K562 (cell line): ENCODE results near the gene PHOSPHO1. TPM values are rescaled to one million over a fixed set of nuclear protein-coding genes. Genes with fewer than 3 reads are reported as not detected.

Source experiments
- BRCA1 ChIP-seq, 2 experiments: fragments of 450-650 bp in 1 of 2; sonication (generic) in 1 of 2; formaldehyde crosslinking in 1 of 2; IDR thresholded peaks; 2 replicates each; pipeline versions ENCODE4 v1.5.0 to v1.6.1; 2017 to 2020; ENCODE audit warnings: mild to moderate bottlenecking in 1 of 2, missing genetic modification reagents in 1 of 2
- E2F8 ChIP-seq: fragments of 450-650 bp; IDR thresholded peaks from 2 replicates; pipeline ENCODE4 v1.7.1; 2018; ENCODE audit warnings: mild to moderate bottlenecking, low read depth; ENCODE audit not compliant: partially characterized antibody
- ELK3 ChIP-seq: fragments of 450-650 bp; formaldehyde crosslinking; IDR thresholded peaks from 2 replicates; pipeline ENCODE4 v1.4.0; 2020; ENCODE audit warnings: mild to moderate bottlenecking
- FOXJ2 ChIP-seq: fragments of 200-800 bp; sonication (Bioruptor generic); IDR thresholded peaks from 2 replicates; pipeline ENCODE4 v1.6.1; 2016; ENCODE audit warnings: missing genetic modification characterization, missing compliant biosample characterization
- RBM17 ChIP-seq: fragments of 200-400 bp; formaldehyde crosslinking; IDR thresholded peaks from 2 replicates; pipeline ENCODE4 v1.6.1; 2017; ENCODE audit warnings: low read depth, mild to moderate bottlenecking, low read length, borderline replicate concordance
- SMARCE1 ChIP-seq: fragments of 450-650 bp; IDR thresholded peaks from 2 replicates; pipeline ENCODE4 v1.7.1; 2016; ENCODE audit warnings: mild to moderate bottlenecking
- SREBF2 ChIP-seq: sonication (generic); formaldehyde crosslinking; IDR thresholded peaks from 2 replicates; pipeline ENCODE4 v1.4.0; 2020; ENCODE audit warnings: mild to moderate bottlenecking, missing genetic modification reagents
- TAF15 ChIP-seq: fragments of 200-400 bp; formaldehyde crosslinking; IDR thresholded peaks from 2 replicates; pipeline ENCODE4 v1.6.1; 2017; ENCODE audit warnings: mild to moderate bottlenecking, low read depth, low read length, moderate library complexity
- ZBTB8A ChIP-seq: fragments of 450-650 bp; IDR thresholded peaks from 2 replicates; pipeline ENCODE4 v1.6.1; 2018; ENCODE audit warnings: mild to moderate bottlenecking, moderate library complexity; ENCODE audit not compliant: partially characterized antibody
- ZNF280A ChIP-seq: fragments of 450-650 bp; IDR thresholded peaks from 2 replicates; pipeline ENCODE4 v1.6.1; 2018; ENCODE audit warnings: mild to moderate bottlenecking, low read depth; ENCODE audit not compliant: partially characterized antibody
- ZNF347 ChIP-seq: fragments of 450-650 bp; formaldehyde crosslinking; IDR thresholded peaks from 2 replicates; pipeline ENCODE4 v1.4.0; 2020; ENCODE audit warnings: low read depth, mild to moderate bottlenecking, moderate library complexity
- ZNF354B ChIP-seq: fragments of 250-450 bp; sonication (Bioruptor Pico); IDR thresholded peaks from 2 replicates; pipeline ENCODE4 v1.4.0; 2020
- ZNF584 ChIP-seq: fragments of 200-800 bp; sonication (Bioruptor generic); IDR thresholded peaks from 2 replicates; pipeline ENCODE4 v1.6.1; 2016; ENCODE audit warnings: low read depth, mild to moderate bottlenecking, missing genetic modification characterization, missing compliant biosample characterization
- ZNF707 ChIP-seq: fragments of 250-450 bp; sonication (Bioruptor Pico); conservative IDR thresholded peaks from 2 replicates; pipeline ENCODE4 v1.8.0; 2022; ENCODE audit warnings: inconsistent platforms, mild to moderate bottlenecking, moderate library complexity
- polyA plus RNA-seq, 8 experiments: library from polyadenylated mRNA; depleted of rRNA in 4 of 8; stranded (reverse) in 5 of 8; unstranded in 3 of 8; fragments of >200 nt; fragmentation: Nextera tagmentation in 2 of 8; fragmentation: Illumina TruSeq in 1 of 8; extraction: Ambion mirVana in 2 of 8; extraction: Trizol in 1 of 8; gene quantifications; 2 replicates each; pipeline versions ENCODE4 v1.2.1 to v1.2.3, GENCODE V29; 2011 to 2014; ENCODE audit warnings: inconsistent platforms in 1 of 8, missing spikeins in 1 of 8
- total RNA-seq, 7 experiments: library from RNA; depleted of rRNA in 6 of 7; stranded (reverse); fragments of >200 nt in 6 of 7; fragmentation: Illumina TruSeq in 2 of 7; extraction: Trizol in 2 of 7; gene quantifications; 2 replicates each; pipeline versions ENCODE4 v1.2.1 to v1.2.3, GENCODE V29; 2011 to 2021; ENCODE audit warnings: low replicate concordance in 1 of 7
- TF ChIP-seq, protein P1 (sequence below), 2 experiments: fragments of 200-800 bp in 1 of 2; sonication (Bioruptor generic) in 1 of 2; sonication (generic) in 1 of 2; formaldehyde crosslinking in 1 of 2; IDR thresholded peaks in 1 of 2; conservative IDR thresholded peaks in 1 of 2; 2 replicates each; pipeline versions ENCODE4 v1.5.0 to v1.6.1; 2016 to 2020; ENCODE audit warnings: missing compliant biosample characterization in 1 of 2, missing genetic modification characterization in 1 of 2, missing genetic modification reagents in 1 of 2
- TF ChIP-seq, protein P2 (sequence below): fragments of 450-650 bp; IDR thresholded peaks from 2 replicates; pipeline ENCODE4 v1.6.1; 2016

Gene PHOSPHO1
- total and polyA plus RNA-seq, 9 of the 15 experiments (the other 6 are each of a cell fraction or from before 2014, with no cell fraction given): 0.06 to 0.07 TPM; not detected in 7

- no peak for TF ChIP-seq TAF15
- peak; percentile 25; the same call in 1 of the 2 replicates for TF ChIP-seq FOXJ2 (tag)
- TF ChIP-seq ZNF280A: no peak
- no peak for TF ChIP-seq ZNF707
- no peak for TF ChIP-seq BRCA1 (IDR thresholded peaks at IDR 0.05)
- TF ChIP-seq BRCA1 (CRISPR knock-in tag; IDR thresholded peaks at IDR 0.05): no peak
- TF ChIP-seq, protein P1, sequence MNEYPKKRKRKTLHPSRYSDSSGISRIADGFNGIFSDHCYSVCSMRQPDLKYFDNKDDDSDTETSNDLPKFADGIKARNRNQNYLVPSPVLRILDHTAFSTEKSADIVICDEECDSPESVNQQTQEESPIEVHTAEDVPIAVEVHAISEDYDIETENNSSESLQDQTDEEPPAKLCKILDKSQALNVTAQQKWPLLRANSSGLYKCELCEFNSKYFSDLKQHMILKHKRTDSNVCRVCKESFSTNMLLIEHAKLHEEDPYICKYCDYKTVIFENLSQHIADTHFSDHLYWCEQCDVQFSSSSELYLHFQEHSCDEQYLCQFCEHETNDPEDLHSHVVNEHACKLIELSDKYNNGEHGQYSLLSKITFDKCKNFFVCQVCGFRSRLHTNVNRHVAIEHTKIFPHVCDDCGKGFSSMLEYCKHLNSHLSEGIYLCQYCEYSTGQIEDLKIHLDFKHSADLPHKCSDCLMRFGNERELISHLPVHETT (CRISPR knock-in tag; conservative IDR thresholded peaks at IDR 0.05 in 1 of 2, IDR thresholded peaks at IDR 0.05 in 1 of 2): peak in 1 of 2 experiments; percentile 74; a peak in 2 of 4 replicates
- no peak for TF ChIP-seq SREBF2 (CRISPR knock-in tag)
- peak; percentile 93 for TF ChIP-seq SMARCE1
- no peak for TF ChIP-seq ELK3 (CRISPR knock-in tag)
- TF ChIP-seq ZNF584 (CRISPR knock-in tag): no peak
- TF ChIP-seq, protein P2, sequence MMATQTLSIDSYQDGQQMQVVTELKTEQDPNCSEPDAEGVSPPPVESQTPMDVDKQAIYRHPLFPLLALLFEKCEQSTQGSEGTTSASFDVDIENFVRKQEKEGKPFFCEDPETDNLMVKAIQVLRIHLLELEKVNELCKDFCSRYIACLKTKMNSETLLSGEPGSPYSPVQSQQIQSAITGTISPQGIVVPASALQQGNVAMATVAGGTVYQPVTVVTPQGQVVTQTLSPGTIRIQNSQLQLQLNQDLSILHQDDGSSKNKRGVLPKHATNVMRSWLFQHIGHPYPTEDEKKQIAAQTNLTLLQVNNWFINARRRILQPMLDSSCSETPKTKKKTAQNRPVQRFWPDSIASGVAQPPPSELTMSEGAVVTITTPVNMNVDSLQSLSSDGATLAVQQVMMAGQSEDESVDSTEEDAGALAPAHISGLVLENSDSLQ: no peak
- no peak for TF ChIP-seq ZNF347 (CRISPR knock-in tag)
- TF ChIP-seq RBM17: no peak
- TF ChIP-seq E2F8: peak; percentile 23
- no peak for TF ChIP-seq ZNF354B (CRISPR knock-in tag)
- TF ChIP-seq ZBTB8A: no peak
Observed at GRCh38 chr17:49191917-49192741, 38.5 kb downstream of the PHOSPHO1 start (continued).
